Mesendoderm (in vitro differentiated cells): ENCODE results near the gene METAP1.
A peak's percentile ranks its signal among the peaks of the same experiment; 100 is the strongest.
"Not testable (repeated sequence)": the region's sequence is repeated elsewhere in the genome, so short reads cannot be mapped to it uniquely, and the experiment has no call there.

Experiments
- DNase-seq: peaks from one replicate; pipeline ENCODE4 v3.0.0; 2013
- H2AK5ac ChIP-seq: 2 replicates; pipeline ENCODE4 v1.6.1; 2013; ENCODE audit warnings: low read length, inconsistent platforms
- H2BK120ac ChIP-seq: 2 replicates; pipeline ENCODE4 v1.6.1; 2013; ENCODE audit warnings: low read depth, mild to moderate bottlenecking, low read length, moderate library complexity, mixed read lengths
- H2BK15ac ChIP-seq: replicated peaks from 2 replicates; pipeline ENCODE4 v1.6.1; 2013; ENCODE audit warnings: low read depth, mild to moderate bottlenecking, moderate library complexity
- H2BK5ac ChIP-seq: 2 replicates; pipeline ENCODE4 v1.6.1; 2013; ENCODE audit warnings: low read length, inconsistent platforms
- H3K18ac ChIP-seq: 2 replicates; pipeline ENCODE4 v1.6.1; 2013; ENCODE audit warnings: mild to moderate bottlenecking, low read length, mixed read lengths
- H3K23ac ChIP-seq: one replicate; pipeline ENCODE4 v1.6.1; 2013; ENCODE audit warnings: low read length
- H3K27ac ChIP-seq: 2 replicates; pipeline ENCODE4 v1.5.1; 2013; ENCODE audit warnings: low read depth, mild to moderate bottlenecking, inconsistent platforms, low read length, moderate library complexity
- H3K27me3 ChIP-seq: 2 replicates; pipeline ENCODE4 v1.6.1; 2013; ENCODE audit warnings: low read length, control low read depth, mild to moderate bottlenecking, inconsistent platforms; ENCODE audit not compliant: insufficient read depth, poor library complexity
- H3K36me3 ChIP-seq: 2 replicates; pipeline ENCODE4 v1.6.1; 2013; ENCODE audit warnings: low read length, inconsistent platforms; ENCODE audit not compliant: control insufficient read depth, insufficient read depth
- H3K4ac ChIP-seq: one replicate; pipeline ENCODE4 v1.6.1; 2013; ENCODE audit warnings: low read depth, mild to moderate bottlenecking, low read length, moderate library complexity
- H3K4me1 ChIP-seq: 2 replicates; pipeline ENCODE4 v1.6.1; 2013; ENCODE audit warnings: low read depth, low read length, inconsistent platforms; ENCODE audit not compliant: control insufficient read depth
- H3K4me2 ChIP-seq: 2 replicates; pipeline ENCODE4 v1.6.1; 2013; ENCODE audit warnings: low read length
- H3K4me3 ChIP-seq: 2 replicates; pipeline ENCODE4 v1.5.1; 2013; ENCODE audit warnings: mild to moderate bottlenecking, low read length
- H3K56ac ChIP-seq: one replicate; pipeline ENCODE4 v1.6.1; 2013; ENCODE audit warnings: low read length
- H3K79me1 ChIP-seq: 2 replicates; pipeline ENCODE4 v1.6.1; 2013; ENCODE audit warnings: low read length, inconsistent platforms
- H3K79me2 ChIP-seq: 2 replicates; pipeline ENCODE4 v1.6.1; 2013; ENCODE audit warnings: mild to moderate bottlenecking, low read length; ENCODE audit not compliant: control insufficient read depth, insufficient read depth
- H3K9ac ChIP-seq: 2 replicates; pipeline ENCODE4 v1.6.1; 2013; ENCODE audit warnings: low read length, inconsistent platforms
- H4K5ac ChIP-seq: one replicate; pipeline ENCODE4 v1.6.1; 2013; ENCODE audit warnings: low read length
- H4K8ac ChIP-seq: one replicate; pipeline ENCODE4 v1.6.1; 2013; ENCODE audit warnings: low read depth, mild to moderate bottlenecking, control low read depth, low read length, moderate library complexity
- WGBS: extraction: QIAGEN DNeasy Blood & Tissue Kit; methylation state at CpG from one replicate; pipeline ENCODE4 v1.1.7; 2013; ENCODE audit warnings: low lambda C conversion rate, missing lambda C conversion rate; ENCODE audit not compliant: insufficient coverage; ENCODE audit errors: extremely low coverage; 5-methylcytosine and 5-hydroxymethylcytosine counted together

METAP1 gene

DNA sequence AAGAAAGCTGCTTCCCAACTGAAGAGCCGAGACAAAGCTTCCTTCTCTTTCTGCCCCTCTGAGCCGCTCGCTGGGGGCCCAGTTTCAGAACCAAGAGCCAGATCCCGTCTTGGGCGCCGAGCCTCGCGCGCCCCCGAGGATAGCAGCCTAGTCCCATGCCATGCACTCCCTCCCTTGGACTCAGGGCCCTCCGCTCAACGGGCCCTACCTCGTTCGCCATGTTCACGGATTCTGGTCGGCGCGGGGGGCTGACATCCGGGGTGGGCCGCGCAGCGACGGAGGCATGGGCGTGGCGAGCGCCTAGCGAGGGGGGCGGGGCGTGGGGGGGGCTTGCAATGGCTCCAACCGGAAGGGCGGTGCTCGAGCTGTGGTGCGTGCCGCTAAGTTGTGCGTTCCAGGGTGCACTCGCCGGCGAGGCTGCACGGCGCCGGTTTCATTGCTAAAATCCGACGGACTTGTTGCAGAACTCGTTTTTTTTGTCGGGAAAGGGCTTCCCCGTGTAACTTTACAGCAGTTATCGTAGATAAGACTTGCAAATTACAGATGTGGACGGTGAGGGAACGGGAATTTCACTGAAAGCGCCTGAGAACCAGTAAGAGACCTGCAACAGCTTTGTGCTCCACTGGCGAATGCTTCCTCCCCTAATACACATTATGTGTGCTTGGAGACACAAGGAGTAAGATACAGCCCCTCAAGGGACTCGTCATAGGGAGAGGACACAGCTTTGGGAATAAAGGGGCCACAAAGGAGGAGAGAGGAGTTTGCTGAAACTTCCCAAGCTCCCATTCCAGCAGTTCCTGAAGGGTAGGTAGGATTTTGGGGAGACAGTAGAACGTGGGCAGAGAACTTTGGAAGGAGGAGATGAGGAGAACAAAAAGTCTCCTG lies 93.2 kb downstream of the METAP1 start, which contains the start of gene ADH5:
ADH5 (minus strand) TSS at position 308 of the 885 bp plus-strand sequence; CDS start at position 220, 88 bp downstream.
- peaks cover 4% of the 10 kb centered on the region for H3K36me3 ChIP-seq
- peak within 1 kb of the TSS; percentile 75 for H2BK5ac ChIP-seq
- peak within 1 kb of the TSS; percentile 95 for H3K9ac ChIP-seq
- H3K4me2 ChIP-seq: peak within 1 kb of the TSS; percentile 85
- H3K27ac ChIP-seq: peak within 1 kb of the TSS; percentile 73
- H3K4me1 ChIP-seq: peaks cover 4% of the 10 kb centered on the region
- H3K79me2 ChIP-seq: peaks cover 36% of the 10 kb centered on the region
- peak within 1 kb of the TSS; percentile 84 for H3K4me3 ChIP-seq
- H3K18ac ChIP-seq: peak within 1 kb of the TSS; percentile 83
- H4K5ac ChIP-seq: peak within 1 kb of the TSS; percentile 54
- H3K23ac ChIP-seq: peak within 1 kb of the TSS; percentile 35
- no peak within 1 kb of the TSS for H2BK15ac ChIP-seq
- H3K27me3 ChIP-seq: no peaks in the 10 kb centered on the region
- H4K8ac ChIP-seq: no peak within 1 kb of the TSS
- H3K56ac ChIP-seq: peak within 1 kb of the TSS; percentile 98
- peak; percentile 90 for DNase-seq
- no CpG with 5 or more reads among the region's 53 CpGs for WGBS
- H2AK5ac ChIP-seq: no peak within 1 kb of the TSS
- peak within 1 kb of the TSS; percentile 0 for H2BK120ac ChIP-seq
- H3K79me1 ChIP-seq: peaks cover 9% of the 10 kb centered on the region
- peak within 1 kb of the TSS; percentile 65 for H3K4ac ChIP-seq

- no peak overlapping the region for H2BK5ac ChIP-seq
- no peaks in the 10 kb centered on the region for H3K27me3 ChIP-seq
- H3K27ac ChIP-seq: peak overlapping the region; percentile 8
- no peak for DNase-seq
- no peak overlapping the region for H2AK5ac ChIP-seq
- no peak overlapping the region for H3K18ac ChIP-seq
- H4K8ac ChIP-seq: no peak overlapping the region
- no CpG with 5 or more reads among the region's 2 CpGs for WGBS
- H3K23ac ChIP-seq: no peak overlapping the region
- H2BK120ac ChIP-seq: peak overlapping the region; percentile 45
- H3K79me1 ChIP-seq: peaks cover 2% of the 10 kb centered on the region
- no peak overlapping the region for H3K4me2 ChIP-seq
- peak overlapping the region; percentile 4 for H3K9ac ChIP-seq
- peaks cover 28% of the 10 kb centered on the region for H3K79me2 ChIP-seq
- H3K4me1 ChIP-seq: peaks cover 2% of the 10 kb centered on the region
- no peaks in the 10 kb centered on the region for H3K36me3 ChIP-seq
- no peak overlapping the region for H4K5ac ChIP-seq
- H3K4ac ChIP-seq: no peak overlapping the region
- peak overlapping the region; percentile 57 for H2BK15ac ChIP-seq
- H3K4me3 ChIP-seq: no peak overlapping the region
- no peak overlapping the region for H3K56ac ChIP-seq
Measured at GRCh38 chr4:99090481-99091215, 95.1 kb downstream of the METAP1 start.

GRCh38 chr4:99091216-99091575 lies 95.7 kb downstream of the METAP1 start:
- no CpG with 5 or more reads among the region's 2 CpGs for WGBS
- DNase-seq: no peak
- no peak overlapping the region for H3K56ac ChIP-seq
- peaks cover 2% of the 10 kb centered on the region for H3K4me1 ChIP-seq
- H3K23ac ChIP-seq: no peak overlapping the region
- H3K4me2 ChIP-seq: no peak overlapping the region
- no peak overlapping the region for H3K4ac ChIP-seq
- no peak overlapping the region for H4K5ac ChIP-seq
- H2AK5ac ChIP-seq: no peak overlapping the region
- H3K4me3 ChIP-seq: no peak overlapping the region
- no peak overlapping the region for H2BK15ac ChIP-seq
- H3K79me2 ChIP-seq: peaks cover 26% of the 10 kb centered on the region
- H2BK120ac ChIP-seq: no peak overlapping the region
- H3K27ac ChIP-seq: peak overlapping the region; percentile 8
- H4K8ac ChIP-seq: no peak overlapping the region
- H3K27me3 ChIP-seq: no peaks in the 10 kb centered on the region
- H2BK5ac ChIP-seq: no peak overlapping the region
- no peak overlapping the region for H3K18ac ChIP-seq
- H3K36me3 ChIP-seq: no peaks in the 10 kb centered on the region
- H3K79me1 ChIP-seq: peaks cover 2% of the 10 kb centered on the region
- peak overlapping the region; percentile 4 for H3K9ac ChIP-seq

- H3K36me3 ChIP-seq, H4K5ac ChIP-seq, H3K4me2 ChIP-seq, H3K18ac ChIP-seq, DNase-seq, H3K79me1 ChIP-seq, H3K4me3 ChIP-seq, H3K27ac ChIP-seq, H3K4ac ChIP-seq, H3K23ac ChIP-seq, H2AK5ac ChIP-seq, H4K8ac ChIP-seq, H3K9ac ChIP-seq, H3K4me1 ChIP-seq, H2BK15ac ChIP-seq, H3K27me3 ChIP-seq, H2BK120ac ChIP-seq, H2BK5ac ChIP-seq: not testable (repeated sequence)
- H3K56ac ChIP-seq: peak overlapping the region; percentile 34
- no CpG with 5 or more reads among the region's 2 CpGs for WGBS
- peaks cover 22% of the 10 kb centered on the region for H3K79me2 ChIP-seq
Measured at GRCh38 chr4:99091841-99092240, 96.3 kb downstream of the METAP1 start.

GRCh38 chr4:99099311-99099710 lies 103.8 kb downstream of the METAP1 start:
- H3K4me2 ChIP-seq: no peak overlapping the region
- no peak overlapping the region for H3K27ac ChIP-seq
- H3K79me2 ChIP-seq: no peaks in the 10 kb centered on the region
- H3K27me3 ChIP-seq: no peaks in the 10 kb centered on the region
- H2BK120ac ChIP-seq: no peak overlapping the region
- H4K8ac ChIP-seq: no peak overlapping the region
- no peak overlapping the region for H2BK15ac ChIP-seq
- no CpG with 5 or more reads among the region's 12 CpGs for WGBS
- no peak overlapping the region for H4K5ac ChIP-seq
- no peak overlapping the region for H3K4me3 ChIP-seq
- no peak overlapping the region for H2AK5ac ChIP-seq
- no peak overlapping the region for H3K23ac ChIP-seq
- no peak overlapping the region for H3K18ac ChIP-seq
- H3K9ac ChIP-seq: no peak overlapping the region
- H3K4ac ChIP-seq: no peak overlapping the region
- H2BK5ac ChIP-seq: no peak overlapping the region
- no peaks in the 10 kb centered on the region for H3K79me1 ChIP-seq
- DNase-seq: no peak
- no peak overlapping the region for H3K56ac ChIP-seq
- no peaks in the 10 kb centered on the region for H3K36me3 ChIP-seq
- no peaks in the 10 kb centered on the region for H3K4me1 ChIP-seq
